IMR-90 (cell line): ENCODE measurements around the gene TAF4B. TPM values are rescaled to one million over a fixed set of nuclear protein-coding genes. Genes with fewer than 3 reads are reported as not detected.

Experiments
- ATAC-seq: fragments of 200-7000 bp; cut with Tn5 transposase; 2 replicates; pipeline ENCODE4 v1.9.1; 2020; ENCODE audit warnings: low read depth, mild to moderate bottlenecking, moderate library complexity
- BruUV-seq: library from RNA; stranded (reverse); fragments of 400-500 nt; replicated peaks from 2 replicates; lab custom pipeline; 2021; lab: Mats Ljungman, UMichigan
- CTCF ChIA-PET: fragments of 300-600 bp; formaldehyde crosslinking; extraction: SDS; loops from one replicate; lab custom pipeline; 2021; ENCODE audit warnings: antibody characterized with exemption; lab: Yijun Ruan, JAX
- POLR2A ChIA-PET: fragments of 300-600 bp; sonication (Branson Sonifier 250); formaldehyde crosslinking; loops from one replicate; lab custom pipeline; 2022; ENCODE audit warnings: antibody characterized with exemption; ENCODE audit not compliant: unreplicated experiment; lab: Charles Lee
- DNase-seq: peaks from one replicate; pipeline ENCODE4 v3.0.0; 2013
- H2AFZ ChIP-seq: replicated peaks from 2 replicates; pipeline ENCODE3; 2013; ENCODE audit warnings: low read length, mild to moderate bottlenecking; ENCODE audit not compliant: poor library complexity
- H2AK5ac ChIP-seq: 2 replicates; pipeline ENCODE4 v1.6.1; 2013; ENCODE audit warnings: low read depth, low read length, inconsistent platforms
- H2AK9ac ChIP-seq: replicated peaks from 2 replicates; pipeline ENCODE3; 2013; ENCODE audit warnings: mild to moderate bottlenecking, low read depth, low read length, moderate library complexity; ENCODE audit not compliant: poor library complexity
- H2BK120ac ChIP-seq: 2 replicates; pipeline ENCODE4 v1.6.1; 2013; ENCODE audit warnings: low read depth, low read length, inconsistent platforms
- H2BK15ac ChIP-seq: 3 replicates; pipeline ENCODE4 v1.6.1; 2013; ENCODE audit warnings: low read depth, low read length, inconsistent platforms
- H2BK20ac ChIP-seq: 2 replicates; pipeline ENCODE4 v1.6.1; 2013; ENCODE audit warnings: low read depth, mild to moderate bottlenecking, inconsistent platforms, low read length, moderate library complexity
- H2BK5ac ChIP-seq: 2 replicates; pipeline ENCODE4 v1.6.1; 2013; ENCODE audit warnings: mild to moderate bottlenecking, low read depth, low read length, inconsistent platforms; ENCODE audit not compliant: poor library complexity, severe bottlenecking
- H3K14ac ChIP-seq: replicated peaks from 2 replicates; pipeline ENCODE4 v1.6.1; 2013; ENCODE audit warnings: low read depth, low read length, inconsistent platforms
- H3K18ac ChIP-seq: 2 replicates; pipeline ENCODE4 v1.6.1; 2013; ENCODE audit warnings: low read depth, low read length, control low read depth
- H3K23ac ChIP-seq: 2 replicates; pipeline ENCODE4 v1.6.1; 2013; ENCODE audit warnings: low read depth, low read length, inconsistent platforms
- H3K27ac ChIP-seq: 2 replicates; pipeline ENCODE4 v1.5.1; 2013; ENCODE audit warnings: mild to moderate bottlenecking, control low read depth, low read length; ENCODE audit not compliant: insufficient read depth
- H3K27me3 ChIP-seq: 2 replicates; pipeline ENCODE4 v1.6.1; 2013; ENCODE audit warnings: low read length; ENCODE audit not compliant: control insufficient read depth, insufficient read depth
- H3K36me3 ChIP-seq: 2 replicates; pipeline ENCODE4 v1.6.1; 2013; ENCODE audit warnings: low read length, mixed read lengths; ENCODE audit not compliant: control insufficient read depth, insufficient read depth
- H3K4ac ChIP-seq: 2 replicates; pipeline ENCODE4 v1.6.1; 2013; ENCODE audit warnings: low read depth, low read length, inconsistent platforms
- H3K4me1 ChIP-seq: 2 replicates; pipeline ENCODE4 v1.6.1; 2013; ENCODE audit warnings: low read length, mixed read lengths; ENCODE audit not compliant: control insufficient read depth, insufficient read depth
- H3K4me2 ChIP-seq: 2 replicates; pipeline ENCODE4 v1.6.1; 2013; ENCODE audit warnings: low read depth, mild to moderate bottlenecking, control low read depth, low read length, moderate library complexity
- H3K4me3 ChIP-seq: 2 replicates; pipeline ENCODE4 v1.5.1; 2013; ENCODE audit warnings: low read depth, mild to moderate bottlenecking, control low read depth, low read length, moderate library complexity; ENCODE audit not compliant: insufficient read depth
- H3K56ac ChIP-seq: 2 replicates; pipeline ENCODE4 v1.6.1; 2013; ENCODE audit warnings: low read length, inconsistent platforms; ENCODE audit not compliant: insufficient read depth; ENCODE audit errors: extremely low read depth
- H3K79me1 ChIP-seq, 2 experiments: 2 replicates each; pipeline ENCODE4 v1.6.1; 2013; ENCODE audit warnings: low read length in 2 of 2, inconsistent platforms in 1 of 2, low read depth in 1 of 2
- H3K9ac ChIP-seq: 2 replicates; pipeline ENCODE4 v1.6.1; 2013; ENCODE audit warnings: low read depth, low read length, control low read depth
- H3K9me1 ChIP-seq: 2 replicates; pipeline ENCODE4 v1.6.1; 2013; ENCODE audit warnings: low read length, inconsistent platforms; ENCODE audit not compliant: insufficient read depth
- H3K9me3 ChIP-seq: 2 replicates; pipeline ENCODE4 v1.6.1; 2013; ENCODE audit warnings: low read length; ENCODE audit not compliant: control insufficient read depth, insufficient read depth
- H4K20me1 ChIP-seq: 2 replicates; pipeline ENCODE4 v1.6.1; 2013; ENCODE audit warnings: low read length, inconsistent platforms; ENCODE audit not compliant: insufficient read depth
- H4K5ac ChIP-seq: 2 replicates; pipeline ENCODE4 v1.6.1; 2013; ENCODE audit warnings: mild to moderate bottlenecking, low read depth, low read length, control low read depth
- H4K8ac ChIP-seq, 2 experiments: 2 replicates each; pipeline ENCODE4 v1.6.1; 2013; ENCODE audit warnings: low read depth in 2 of 2, low read length in 2 of 2, control low read depth in 1 of 2, inconsistent platforms in 1 of 2
- H4K91ac ChIP-seq: 2 replicates; pipeline ENCODE4 v1.6.1; 2013; ENCODE audit warnings: low read depth, low read length, inconsistent platforms; ENCODE audit not compliant: insufficient read depth
- CEBPB ChIP-seq: IDR thresholded peaks from 2 replicates; pipeline ENCODE4 v1.6.1; 2012; ENCODE audit warnings: low read depth, low read length, improper control_type of control experiment
- CHD1 ChIP-seq: IDR thresholded peaks from 2 replicates; pipeline ENCODE4 v1.6.1; 2012; ENCODE audit warnings: low read depth, low read length, improper control_type of control experiment
- FOS ChIP-seq: fragments of 150-350 bp; IDR thresholded peaks from 2 replicates; pipeline ENCODE4 v1.6.1; 2016; ENCODE audit warnings: low read depth, low read length
- NFE2L2 ChIP-seq: fragments of 150-350 bp; IDR thresholded peaks from 2 replicates; pipeline ENCODE4 v1.6.1; 2016; ENCODE audit warnings: low read depth, mild to moderate bottlenecking, low read length
- RAD21 ChIP-seq: IDR thresholded peaks from 2 replicates; pipeline ENCODE4 v1.6.1; 2012; ENCODE audit warnings: low read length, improper control_type of control experiment
- RCOR1 ChIP-seq: IDR thresholded peaks from 2 replicates; pipeline ENCODE4 v1.6.1; 2012; ENCODE audit warnings: mild to moderate bottlenecking, low read length, improper control_type of control experiment; ENCODE audit not compliant: insufficient replicate concordance
- WGBS, 2 experiments: methylation state at CpG; one replicate each; pipeline versions ENCODE4 v1.1.5 to v1.1.7; 2013; ENCODE audit warnings: missing lambda C conversion rate in 2 of 2; ENCODE audit not compliant: insufficient read length in 1 of 2; ENCODE audit errors: extremely low coverage in 2 of 2; 5-methylcytosine and 5-hydroxymethylcytosine counted together
- dilution Hi-C: fragments of 300-500 bp; cut with HindIII; formaldehyde crosslinking; loops from one replicate; pipeline ENCODE4 v1.14.3; 2018; ENCODE audit warnings: low sequenced_read_pairs; ENCODE audit not compliant: unreplicated experiment
- in situ Hi-C: fragments of 300-500 bp; cut with MboI; formaldehyde crosslinking; loops from 3 replicates; pipeline ENCODE4 v1.14.3; 2019; ENCODE audit warnings: low sequenced_read_pairs, inconsistent platforms, mixed read lengths
- intact Hi-C: fragments of 100-400 bp; cut with micrococcal nuclease; formaldehyde crosslinking; loops from 2 replicates; pipeline ENCODE4 v1.10.0; 2022
- polyA plus RNA-seq, 3 experiments: library from polyadenylated mRNA; depleted of rRNA; stranded (reverse); fragments of >200 nt; gene quantifications; 2 replicates each; pipeline ENCODE4 v1.2.3, GENCODE V29; 2012; ENCODE audit warnings: low replicate concordance in 1 of 3
- total RNA-seq: library from RNA; depleted of rRNA; stranded (reverse); fragments of >200 nt; gene quantifications from 2 replicates; pipeline ENCODE4 v1.2.3, GENCODE V29; 2012

TAF4B gene
- total and polyA plus RNA-seq, 2 of the 4 experiments (the other 2 are of a cell fraction): 0.38 to 1.1 TPM

GRCh38 chr18:26312199-26312598, 86.0 kb downstream of the TAF4B start:
- intact Hi-C loops: no loop called here
- H3K79me1 ChIP-seq: no peaks in the 10 kb centered on the region
- BruUV-seq: no TSS peak

More at GRCh38 chr18:26312199-26312598, 86.0 kb downstream of the TAF4B start:
- H3K9me3 ChIP-seq: no peaks in the 10 kb centered on the region
- TF ChIP-seq NFE2L2: no peak
- no peak for TF ChIP-seq RCOR1
- no peak for TF ChIP-seq CHD1
- no peak for TF ChIP-seq FOS
- TF ChIP-seq CEBPB: no peak
- TF ChIP-seq RAD21: no peak
- H3K27me3 ChIP-seq: no peaks in the 10 kb centered on the region
- no peak overlapping the region for H2AK5ac ChIP-seq
- H2BK120ac ChIP-seq: no peak overlapping the region
- H2AK9ac ChIP-seq: no peak overlapping the region
- no CpG with 5 or more reads among the region's 1 CpG for WGBS, 2 experiments
- H4K91ac ChIP-seq: no peak overlapping the region
- no peak overlapping the region for H3K27ac ChIP-seq
- no peak overlapping the region for H4K8ac ChIP-seq
- no peak overlapping the region for H2AFZ ChIP-seq
- no peak overlapping the region for H4K5ac ChIP-seq
- H3K14ac ChIP-seq: no peak overlapping the region
- H3K18ac ChIP-seq: no peak overlapping the region
- H2BK20ac ChIP-seq: no peak overlapping the region
- no peaks in the 10 kb centered on the region for H3K9me1 ChIP-seq
- H3K56ac ChIP-seq: no peak overlapping the region
- dilution Hi-C loops: no loop called here
- no peak overlapping the region for H3K4ac ChIP-seq
- H3K4me1 ChIP-seq: no peaks in the 10 kb centered on the region
- in situ Hi-C loops: no loop called here
- H3K4me3 ChIP-seq: no peak overlapping the region
- no peak overlapping the region for H2BK15ac ChIP-seq
- H3K4me2 ChIP-seq: no peak overlapping the region
- no peak for DNase-seq
- H2BK5ac ChIP-seq: no peak overlapping the region
- CTCF ChIA-PET: no interaction called here
- no peak overlapping the region for H3K9ac ChIP-seq
- no peaks in the 10 kb centered on the region for H4K20me1 ChIP-seq
- ATAC-seq: no peak
- no peak overlapping the region for H3K23ac ChIP-seq
- no peaks in the 10 kb centered on the region for H3K36me3 ChIP-seq
- POLR2A ChIA-PET: no interaction called here
